ENCODE data around the gene ADI1.

The ADI1 gene

GRCh38 chr2:3553946-3554345 is 34.6 kb upstream of the ADI1 start:
- TF ChIP-seq SUZ12 (IDR thresholded peaks at IDR 0.05; ENCODE audit: extremely low read depth, insufficient read depth, insufficient read length) = no peak
- no peak for TF ChIP-seq YY1 (IDR thresholded peaks at IDR 0.05; ENCODE audit: insufficient read depth, insufficient read length)
- no peak for TF ChIP-seq ZNF274 (IDR thresholded peaks at IDR 0.05; ENCODE audit: low read depth, low read length)
- H3K4me3 ChIP-seq (ENCODE audit: insufficient read length, low read depth) = no peak overlapping the region
- no peaks in the 10 kb centered on the region for H3K4me1 ChIP-seq (ENCODE audit: insufficient read depth, insufficient read length)
- H3K9ac ChIP-seq (ENCODE audit: insufficient read length, low read depth) = no peak overlapping the region
- peaks cover 71% of the 10 kb centered on the region for H3K36me3 ChIP-seq (ENCODE audit: insufficient read depth, insufficient read length, low read length)
- H3K9me3 ChIP-seq (ENCODE audit: insufficient read depth, low read length) = no peaks in the 10 kb centered on the region
- H3K27me3 ChIP-seq (ENCODE audit: insufficient read depth, insufficient read length) = no peaks in the 10 kb centered on the region
- DNase-seq (ENCODE audit: low read depth, low spot score) = no peak

GRCh38 chr2:3547915-3548314 is 28.6 kb upstream of the ADI1 start:
- no peak for DNase-seq (ENCODE audit: low read depth, low spot score)
- H3K9ac ChIP-seq (ENCODE audit: insufficient read length, low read depth) = no peak overlapping the region
- peaks cover 85% of the 10 kb centered on the region for H3K36me3 ChIP-seq (ENCODE audit: insufficient read depth, insufficient read length, low read length)
- no peaks in the 10 kb centered on the region for H3K4me1 ChIP-seq (ENCODE audit: insufficient read depth, insufficient read length)
- no peak overlapping the region for H3K4me3 ChIP-seq (ENCODE audit: insufficient read length, low read depth)
- H3K9me3 ChIP-seq (ENCODE audit: insufficient read depth, low read length) = no peaks in the 10 kb centered on the region
- TF ChIP-seq ZNF274 (IDR thresholded peaks at IDR 0.05; ENCODE audit: low read depth, low read length) = no peak
- no peak for TF ChIP-seq SUZ12 (IDR thresholded peaks at IDR 0.05; ENCODE audit: extremely low read depth, insufficient read depth, insufficient read length)
- no peak for TF ChIP-seq YY1 (IDR thresholded peaks at IDR 0.05; ENCODE audit: insufficient read depth, insufficient read length)
- no peaks in the 10 kb centered on the region for H3K27me3 ChIP-seq (ENCODE audit: insufficient read depth, insufficient read length)

- no peak for DNase-seq (ENCODE audit: low read depth, low spot score)
- no peak for TF ChIP-seq YY1 (IDR thresholded peaks at IDR 0.05; ENCODE audit: insufficient read depth, insufficient read length)
- TF ChIP-seq SUZ12 (IDR thresholded peaks at IDR 0.05; ENCODE audit: extremely low read depth, insufficient read depth, insufficient read length) = no peak
- TF ChIP-seq ZNF274 (IDR thresholded peaks at IDR 0.05; ENCODE audit: low read depth, low read length) = no peak
- peaks cover 84% of the 10 kb centered on the region for H3K36me3 ChIP-seq (ENCODE audit: insufficient read depth, insufficient read length, low read length)
- no peaks in the 10 kb centered on the region for H3K27me3 ChIP-seq (ENCODE audit: insufficient read depth, insufficient read length)
- H3K4me1 ChIP-seq (ENCODE audit: insufficient read depth, insufficient read length) = no peaks in the 10 kb centered on the region
- H3K9me3 ChIP-seq (ENCODE audit: insufficient read depth, low read length) = no peaks in the 10 kb centered on the region
- H3K4me3 ChIP-seq (ENCODE audit: insufficient read length, low read depth) = no peak overlapping the region
- H3K9ac ChIP-seq (ENCODE audit: insufficient read length, low read depth) = no peak overlapping the region
Observed at GRCh38 chr2:3545788-3546478, 26.6 kb upstream of the ADI1 start.

GRCh38 chr2:3543023-3543683 is 23.8 kb upstream of the ADI1 start:
- DNase-seq (ENCODE audit: low read depth, low spot score) = no peak
- no peaks in the 10 kb centered on the region for H3K9me3 ChIP-seq (ENCODE audit: insufficient read depth, low read length)
- peaks cover 78% of the 10 kb centered on the region for H3K36me3 ChIP-seq (ENCODE audit: insufficient read depth, insufficient read length, low read length)

GRCh38 chr2:3542107-3542506 is 22.8 kb upstream of the ADI1 start:
- peaks cover 71% of the 10 kb centered on the region for H3K36me3 ChIP-seq (ENCODE audit: insufficient read depth, insufficient read length, low read length)
- H3K9ac ChIP-seq (ENCODE audit: insufficient read length, low read depth) = no peak overlapping the region
- H3K4me3 ChIP-seq (ENCODE audit: insufficient read length, low read depth) = no peak overlapping the region
- DNase-seq (ENCODE audit: low read depth, low spot score) = no peak
- no peaks in the 10 kb centered on the region for H3K27me3 ChIP-seq (ENCODE audit: insufficient read depth, insufficient read length)
- TF ChIP-seq ZNF274 (IDR thresholded peaks at IDR 0.05; ENCODE audit: low read depth, low read length) (no peak), YY1 (IDR thresholded peaks at IDR 0.05; ENCODE audit: insufficient read depth, insufficient read length) (no peak), SUZ12 (IDR thresholded peaks at IDR 0.05; ENCODE audit: extremely low read depth, insufficient read depth, insufficient read length) (no peak)
- peaks cover under 1% of the 10 kb centered on the region for H3K4me1 ChIP-seq (ENCODE audit: insufficient read depth, insufficient read length)
- no peaks in the 10 kb centered on the region for H3K9me3 ChIP-seq (ENCODE audit: insufficient read depth, low read length)

More at GRCh38 chr2:3543023-3543683, 23.8 kb upstream of the ADI1 start:
- H3K27me3 ChIP-seq (ENCODE audit: insufficient read depth, insufficient read length) = no peaks in the 10 kb centered on the region
- TF ChIP-seq ZNF274 (IDR thresholded peaks at IDR 0.05; ENCODE audit: low read depth, low read length) (no peak), YY1 (IDR thresholded peaks at IDR 0.05; ENCODE audit: insufficient read depth, insufficient read length) (no peak), SUZ12 (IDR thresholded peaks at IDR 0.05; ENCODE audit: extremely low read depth, insufficient read depth, insufficient read length) (no peak)
- H3K9ac ChIP-seq (ENCODE audit: insufficient read length, low read depth) = no peak overlapping the region
- H3K4me3 ChIP-seq (ENCODE audit: insufficient read length, low read depth) = no peak overlapping the region
- H3K4me1 ChIP-seq (ENCODE audit: insufficient read depth, insufficient read length) = no peaks in the 10 kb centered on the region

- TF ChIP-seq ZNF274 (IDR thresholded peaks at IDR 0.05; ENCODE audit: low read depth, low read length) (no peak), SUZ12 (IDR thresholded peaks at IDR 0.05; ENCODE audit: extremely low read depth, insufficient read depth, insufficient read length) (no peak)
- peaks cover 5% of the 10 kb centered on the region for H3K4me1 ChIP-seq (ENCODE audit: insufficient read depth, insufficient read length)
- no peaks in the 10 kb centered on the region for H3K9me3 ChIP-seq (ENCODE audit: insufficient read depth, low read length)
- no peak overlapping the region for H3K4me3 ChIP-seq (ENCODE audit: insufficient read length, low read depth)
- no peak overlapping the region for H3K9ac ChIP-seq (ENCODE audit: insufficient read length, low read depth)
- DNase-seq (ENCODE audit: low read depth, low spot score) = no peak
- H3K27me3 ChIP-seq (ENCODE audit: insufficient read depth, insufficient read length) = no peaks in the 10 kb centered on the region
- H3K36me3 ChIP-seq (ENCODE audit: insufficient read depth, insufficient read length, low read length) = peaks cover 48% of the 10 kb centered on the region
Observed at GRCh38 chr2:3539836-3540235, 20.5 kb upstream of the ADI1 start.

Measured in NT2/D1 (cell line).